ACHN (cell line): Measurements from ENCODE around the gene SCFD2.
A peak's percentile ranks its signal among the peaks of the same experiment; 100 is the strongest.

Experiments
- DNase-seq: peaks from one replicate; pipeline ENCODE4 v3.0.0-alpha.2; 2015
- in situ Hi-C: cut with HindIII; loops from 2 replicates; pipeline ENCODE4 v1.10.0; 2017; ENCODE audit warnings: low sequenced_read_pairs, low pct_ligation_motif_present, low pct_unique_long_range_greater_than_20kb

The SCFD2 gene

GRCh38 chr4:53128231-53128630 lies 237.6 kb downstream of the SCFD2 start:
- in situ Hi-C loops = no loop called here
- no peak for DNase-seq

DNA sequence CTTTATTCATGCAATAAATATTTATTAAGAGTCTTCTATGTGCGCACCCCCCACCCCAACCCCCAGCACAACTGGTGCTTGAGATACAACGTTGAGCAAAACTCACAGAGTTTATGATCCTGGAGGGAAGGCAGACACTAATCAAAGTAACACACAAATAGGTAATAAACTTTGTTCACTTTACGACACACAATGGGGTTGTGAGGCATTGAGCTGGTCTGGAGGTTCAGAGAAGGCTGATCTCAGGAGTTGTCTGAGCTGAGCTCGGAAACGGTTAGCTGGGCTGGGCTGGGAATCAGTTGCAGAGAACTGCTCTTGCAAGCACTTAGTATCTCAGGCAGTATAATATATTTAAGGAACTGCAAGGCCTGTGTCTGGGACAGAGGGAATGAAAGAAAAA lies 238.5 kb downstream of the SCFD2 start:
- in situ Hi-C loops = no loop called here
- DNase-seq = no peak

DNA sequence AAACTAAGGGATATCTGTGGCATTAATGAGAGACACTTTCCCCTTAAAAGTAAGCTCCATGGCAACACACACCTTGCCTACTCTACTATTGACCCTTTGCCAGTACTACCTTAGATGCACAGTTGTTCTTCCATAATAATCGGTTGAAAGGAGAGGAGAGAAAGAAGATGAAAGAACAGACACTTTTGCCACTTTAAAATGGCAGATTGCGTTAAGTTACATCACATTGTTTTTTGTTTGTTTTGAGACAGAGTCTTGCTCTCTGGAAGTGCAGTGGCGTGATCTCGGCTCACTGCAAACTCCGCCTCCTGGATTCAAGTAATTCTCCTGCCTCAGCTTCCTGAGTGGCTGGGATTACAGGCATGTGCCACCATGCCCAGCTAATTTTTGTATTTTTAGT lies 239.8 kb downstream of the SCFD2 start:
- in situ Hi-C loops = no loop called here
- DNase-seq = no peak

GRCh38 chr4:53123819-53124218 lies 242.0 kb downstream of the SCFD2 start:
- no peak for DNase-seq
- in situ Hi-C loops = no loop called here

DNA sequence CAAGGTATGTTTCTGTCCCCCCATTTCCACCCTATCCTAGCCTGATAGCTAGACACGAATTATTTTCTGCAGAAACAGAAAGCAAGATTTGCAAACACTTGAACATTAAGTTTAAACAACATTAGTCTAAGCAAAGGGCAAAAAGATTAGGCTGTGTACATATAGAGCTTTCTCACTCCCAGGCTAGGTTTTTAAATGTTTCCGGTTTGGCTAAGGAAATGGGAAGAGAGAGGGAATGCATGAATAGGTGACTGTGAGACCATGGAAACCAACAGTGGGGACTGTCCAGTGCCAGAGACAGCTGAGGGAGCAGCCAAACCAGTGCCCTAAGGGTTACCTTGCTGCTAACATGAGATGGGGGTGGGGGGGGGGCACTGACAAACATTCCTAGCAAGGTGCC lies 242.7 kb downstream of the SCFD2 start:
- in situ Hi-C loops = no loop called here
- no peak for DNase-seq

DNA sequence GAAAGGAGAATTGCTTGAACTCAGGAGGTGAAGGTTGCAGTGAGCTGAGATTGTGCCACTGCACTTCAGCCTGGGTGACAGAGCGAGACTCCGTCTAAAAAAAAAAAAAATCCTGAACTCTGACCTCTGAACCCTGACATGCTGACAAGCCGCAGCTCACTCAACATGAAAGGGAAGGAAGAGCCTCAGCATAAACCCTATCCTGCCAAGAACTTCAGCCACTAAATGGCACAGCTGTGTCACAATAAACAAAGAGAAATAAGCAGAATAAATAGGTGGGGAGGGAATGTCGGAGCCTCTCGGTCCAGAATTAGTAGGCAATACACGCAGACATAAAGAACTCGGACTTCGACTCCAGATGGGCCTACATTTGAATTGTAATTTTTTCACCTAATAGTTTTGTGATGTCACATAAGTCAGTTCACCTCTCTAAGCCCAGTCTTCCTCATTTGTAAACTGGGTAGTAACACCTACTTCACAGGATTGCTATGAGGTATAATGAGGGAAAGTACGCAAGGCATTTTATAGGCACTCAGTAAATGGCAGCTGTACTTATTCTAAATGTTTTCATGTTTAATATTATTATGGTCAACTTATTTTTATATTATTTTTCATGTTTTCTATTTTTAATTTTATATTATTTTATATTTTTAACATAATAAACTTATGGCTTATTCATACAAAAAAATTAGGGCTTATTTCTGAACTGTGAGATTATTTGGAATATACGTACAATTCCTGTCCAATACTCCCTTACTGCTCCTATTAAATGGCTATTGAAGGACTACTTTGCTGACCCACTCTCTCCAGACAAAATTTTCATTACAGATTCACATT lies 243.4 kb downstream of the SCFD2 start:
- no peak for DNase-seq

GRCh38 chr4:53121264-53121865 lies 244.5 kb downstream of the SCFD2 start:
- in situ Hi-C loops = no loop called here
- no peak for DNase-seq

More for the DNA sequence above, 243.4 kb downstream of the SCFD2 start:
- in situ Hi-C loops = no loop called here

DNA sequence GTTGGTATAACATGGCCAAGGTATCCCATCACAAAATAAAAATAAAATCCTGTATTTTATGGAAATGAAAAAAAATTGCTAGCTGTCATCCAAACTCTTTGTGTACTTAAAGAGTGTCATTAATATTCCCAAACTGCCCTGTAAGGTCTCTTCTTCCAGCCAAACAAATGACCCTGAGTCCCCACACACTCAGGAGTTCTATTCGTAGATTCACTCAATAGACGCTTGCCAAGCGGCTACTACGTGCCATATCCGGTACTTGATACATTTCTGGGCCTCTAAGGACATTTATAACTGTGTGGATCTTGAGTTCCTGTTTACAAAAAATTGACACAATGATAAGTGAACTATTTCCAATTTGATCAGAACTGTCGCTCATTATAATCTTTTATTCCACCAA lies 245.1 kb downstream of the SCFD2 start:
- DNase-seq = no peak

GRCh38 chr4:53119680-53120079 lies 246.2 kb downstream of the SCFD2 start:
- in situ Hi-C loops = no loop called here
- DNase-seq = peak; percentile 22

More for the DNA sequence above, 245.1 kb downstream of the SCFD2 start:
- in situ Hi-C loops = no loop called here

GRCh38 chr4:53118676-53119075 lies 247.2 kb downstream of the SCFD2 start:
- in situ Hi-C loops = no loop called here
- no peak for DNase-seq

- in situ Hi-C loops = no loop called here
- no peak for DNase-seq
These were observed 248.9 kb downstream of the SCFD2 start for GRCh38 chr4:53116954-53117353.

- in situ Hi-C loops = no loop called here
- DNase-seq = no peak
These were observed 252.2 kb downstream of the SCFD2 start for GRCh38 chr4:53113431-53114225.

- in situ Hi-C loops = no loop called here
These were observed 260.5 kb downstream of the SCFD2 start for GRCh38 chr4:53105313-53105712.

GRCh38 chr4:53103481-53103880 lies 262.4 kb downstream of the SCFD2 start:
- no peak for DNase-seq
- in situ Hi-C loops = no loop called here

More at GRCh38 chr4:53105313-53105712, 260.5 kb downstream of the SCFD2 start:
- DNase-seq = no peak

DNA sequence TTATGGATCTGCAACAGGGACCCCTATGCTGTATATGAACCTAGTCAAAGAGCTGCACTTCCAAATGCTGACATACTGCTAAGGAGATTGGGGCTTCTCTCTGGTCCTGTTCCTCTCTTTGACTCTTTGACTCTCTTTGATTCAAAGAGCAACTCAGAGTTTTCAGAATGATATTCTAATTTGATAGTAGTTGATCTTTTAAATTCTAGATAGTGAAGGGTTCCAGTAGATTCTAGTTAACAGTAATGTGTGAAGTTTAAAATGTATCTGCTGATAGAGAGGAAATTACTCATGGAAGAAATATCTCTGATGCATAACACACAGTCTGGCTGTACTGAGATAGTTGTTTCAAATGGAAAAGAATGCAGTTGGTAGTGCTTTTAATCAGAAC lies 264.7 kb downstream of the SCFD2 start:
- in situ Hi-C loops = no loop called here
- peak; percentile 28 for DNase-seq

- in situ Hi-C loops = no loop called here
- DNase-seq = no peak
These were observed 265.2 kb downstream of the SCFD2 start for GRCh38 chr4:53100501-53101190.

DNA sequence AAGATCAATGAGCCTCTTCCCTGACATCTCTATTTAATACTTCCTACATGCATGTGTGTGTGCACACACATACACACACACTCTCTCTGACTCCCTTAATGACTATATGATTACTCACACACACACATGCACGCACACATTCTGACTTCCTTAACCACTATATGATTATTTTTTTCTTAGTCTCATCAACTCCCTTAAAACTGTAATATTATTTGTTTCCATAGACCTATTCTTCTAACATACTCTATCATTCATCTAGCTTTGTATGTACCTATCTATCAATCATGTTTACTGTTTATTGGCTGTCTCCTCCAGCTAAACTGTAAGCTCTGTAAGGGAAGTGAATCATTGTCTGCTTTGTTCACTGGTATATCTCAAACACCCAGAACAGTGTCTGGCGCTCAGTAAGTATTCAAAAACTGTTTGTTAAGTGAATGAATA lies 267.2 kb downstream of the SCFD2 start:
- DNase-seq = no peak
- in situ Hi-C loops = no loop called here

DNA sequence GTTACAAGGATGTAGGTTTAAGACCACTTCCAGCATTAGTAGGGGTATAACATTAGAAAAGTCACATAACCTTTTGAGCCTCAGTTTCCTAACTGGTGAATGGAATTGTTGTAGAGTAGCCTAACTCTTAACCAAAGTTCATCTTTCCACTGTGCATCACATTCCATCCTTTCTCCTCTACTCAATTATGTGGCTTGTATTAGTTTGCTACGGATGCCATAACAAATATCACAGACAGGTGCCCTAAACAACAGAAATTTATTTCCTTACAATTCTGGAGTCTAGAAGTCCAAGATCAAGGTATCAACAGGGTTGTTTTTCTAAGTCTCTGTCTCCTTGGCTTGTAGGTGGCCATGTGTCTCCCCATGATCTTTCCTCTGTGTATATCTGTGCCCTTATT lies 271.8 kb downstream of the SCFD2 start:
- DNase-seq = no peak
- in situ Hi-C loops = no loop called here
